Uterus (tissue), 4 donors: Measurements from ENCODE around the gene NKD2. TPM values are rescaled to one million over a fixed set of nuclear protein-coding genes. Genes with fewer than 3 reads are reported as not detected.

Experiments
- DNase-seq, 2 donors: peaks; one replicate each; pipeline ENCODE4 v3.0.0-alpha.2; 2019 to 2020
- H3K27ac ChIP-seq, 2 donors: fragments of 200-600 bp; sonication (generic); 1 replicate in 1 of 2; 2 replicates in 1 of 2; pipeline ENCODE4 v1.5.1; 2016 to 2018
- H3K27me3 ChIP-seq, 2 donors: fragments of 200-600 bp; sonication (generic); one replicate each; pipeline ENCODE4 v1.5.1; 2018 to 2019; ENCODE audit warnings: control low read depth in 1 of 2
- H3K36me3 ChIP-seq, 2 donors: fragments of 200-600 bp; sonication (generic); one replicate each; pipeline ENCODE4 v1.5.1; 2019; ENCODE audit warnings: control low read depth in 1 of 2
- H3K4me1 ChIP-seq, 2 donors: fragments of 200-600 bp; sonication (generic); one replicate each; pipeline ENCODE4 v1.5.1; 2018 to 2019; ENCODE audit warnings: control low read depth in 1 of 2
- H3K4me3 ChIP-seq, 2 donors: fragments of 200-600 bp; sonication (generic); 1 replicate in 1 of 2; 2 replicates in 1 of 2; pipeline ENCODE4 v1.5.1; 2018 to 2019; ENCODE audit warnings: mild to moderate bottlenecking in 1 of 2
- H3K9me3 ChIP-seq, 2 donors: fragments of 200-600 bp; sonication (generic); one replicate each; pipeline ENCODE4 v1.5.1; 2019; ENCODE audit warnings: control low read depth in 1 of 2
- POLR2A ChIP-seq, 2 donors: fragments of 450-650 bp; IDR thresholded peaks; one replicate each; pipeline ENCODE4 v1.6.1; 2016; ENCODE audit warnings: antibody characterized with exemption in 2 of 2, mild to moderate bottlenecking in 1 of 2, moderate library complexity in 1 of 2
- intact Hi-C: fragments of 100-400 bp; cut with DNase I; formaldehyde crosslinking; loops from one replicate; pipeline ENCODE4 v1.15.1; 2023; ENCODE audit warnings: low total_unique reads
- total RNA-seq, 4 donors: library from RNA; depleted of rRNA in 3 of 4; stranded (reverse); fragments of >200 nt in 3 of 4; gene quantifications; one replicate each; pipeline versions ENCODE4 v1.1.0 to v1.2.4, GENCODE V29; 2014 to 2023
- TF ChIP-seq, protein P1 (sequence below), 4 experiments: fragments of 200-600 bp in 2 of 4; fragments of 450-650 bp in 2 of 4; sonication (generic) in 2 of 4; IDR thresholded peaks; one replicate each; pipeline ENCODE4 v1.5.1; 2016 to 2019; ENCODE audit warnings: antibody characterized with exemption in 4 of 4, mild to moderate bottlenecking in 2 of 4, moderate library complexity in 1 of 4
- donor health status: DM: yes; HTN: yes; CAD: no.

The NKD2 gene
- total RNA-seq, 4 donors from 2014 or later = 2.5 to 11.1 TPM; not detected in 2

DNA sequence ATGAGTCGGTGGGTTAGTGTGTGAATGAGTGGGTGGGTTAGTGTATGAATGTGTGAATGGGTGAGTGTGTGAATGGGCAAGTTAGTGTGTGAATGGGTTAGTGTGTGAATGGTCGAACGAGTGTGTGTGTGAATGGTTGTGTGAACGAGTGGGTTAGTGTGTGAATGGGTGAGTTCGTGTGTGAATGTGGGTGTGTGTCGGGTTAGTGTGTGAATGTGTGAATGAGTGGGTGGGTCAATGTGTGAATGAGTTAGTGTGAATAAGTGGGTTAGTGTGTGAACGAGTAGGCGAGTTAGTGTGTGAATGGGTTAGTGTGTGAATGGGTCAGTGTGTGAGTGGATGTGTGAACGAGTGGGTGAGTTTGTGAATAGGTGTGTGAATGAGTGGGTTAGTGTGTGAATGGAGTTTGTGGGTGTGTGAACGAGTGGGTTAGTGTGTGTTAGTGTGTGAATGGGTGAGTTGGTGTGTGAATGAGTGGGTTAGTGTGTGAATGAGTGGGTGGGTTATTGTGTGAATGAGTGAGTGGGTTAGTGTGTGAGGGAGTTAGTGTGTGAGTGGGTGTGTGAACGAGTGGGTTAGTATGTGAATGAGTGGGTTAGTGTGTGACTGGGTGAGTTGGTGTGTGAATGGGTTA lies 38.8 kb downstream of the NKD2 start:
- H3K27ac ChIP-seq = no peak overlapping the region
- H3K9me3 ChIP-seq = no peaks in the 10 kb centered on the region
- H3K36me3 ChIP-seq = no peaks in the 10 kb centered on the region
- H3K4me1 ChIP-seq = no peaks in the 10 kb centered on the region
- intact Hi-C loops = no loop called here
- DNase-seq = no peak
- no peak for TF ChIP-seq POLR2A (IDR thresholded peaks at IDR 0.05)
- no peak overlapping the region for H3K4me3 ChIP-seq
- H3K27me3 ChIP-seq = no peaks in the 10 kb centered on the region

DNA sequence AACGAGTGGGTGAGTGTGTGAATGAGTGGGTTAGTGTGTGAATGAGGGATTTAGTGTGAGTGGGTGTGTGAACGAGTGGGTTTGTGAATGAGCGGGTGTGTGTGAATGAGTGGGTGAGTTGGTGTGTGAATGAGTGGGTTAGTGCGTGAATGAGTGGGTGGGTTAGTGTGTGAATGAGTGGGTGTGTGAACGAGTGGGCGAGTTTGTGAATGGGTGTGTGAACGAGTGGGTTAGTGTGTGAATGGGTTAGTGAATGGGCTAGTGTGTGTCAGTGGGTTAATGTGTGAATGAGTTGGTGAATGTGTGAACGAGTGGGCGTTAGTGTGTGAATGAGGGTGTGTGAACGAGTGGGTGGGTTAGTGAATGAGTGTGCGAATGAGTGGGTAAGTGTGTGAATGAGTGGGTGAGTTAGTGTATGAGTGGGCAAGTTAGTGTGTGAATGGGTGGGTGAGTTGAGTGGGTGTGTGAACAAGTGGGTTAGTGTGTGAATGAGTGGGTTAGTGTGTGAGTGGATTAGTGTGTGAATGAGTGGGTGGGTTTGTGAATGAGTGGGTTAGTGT lies 39.6 kb downstream of the NKD2 start:
- H3K27me3 ChIP-seq = no peaks in the 10 kb centered on the region
- DNase-seq = no peak
- intact Hi-C loops = no loop called here
- no peaks in the 10 kb centered on the region for H3K9me3 ChIP-seq
- no peak overlapping the region for H3K27ac ChIP-seq
- no peak for TF ChIP-seq POLR2A (IDR thresholded peaks at IDR 0.05)
- TF ChIP-seq, protein P1, sequence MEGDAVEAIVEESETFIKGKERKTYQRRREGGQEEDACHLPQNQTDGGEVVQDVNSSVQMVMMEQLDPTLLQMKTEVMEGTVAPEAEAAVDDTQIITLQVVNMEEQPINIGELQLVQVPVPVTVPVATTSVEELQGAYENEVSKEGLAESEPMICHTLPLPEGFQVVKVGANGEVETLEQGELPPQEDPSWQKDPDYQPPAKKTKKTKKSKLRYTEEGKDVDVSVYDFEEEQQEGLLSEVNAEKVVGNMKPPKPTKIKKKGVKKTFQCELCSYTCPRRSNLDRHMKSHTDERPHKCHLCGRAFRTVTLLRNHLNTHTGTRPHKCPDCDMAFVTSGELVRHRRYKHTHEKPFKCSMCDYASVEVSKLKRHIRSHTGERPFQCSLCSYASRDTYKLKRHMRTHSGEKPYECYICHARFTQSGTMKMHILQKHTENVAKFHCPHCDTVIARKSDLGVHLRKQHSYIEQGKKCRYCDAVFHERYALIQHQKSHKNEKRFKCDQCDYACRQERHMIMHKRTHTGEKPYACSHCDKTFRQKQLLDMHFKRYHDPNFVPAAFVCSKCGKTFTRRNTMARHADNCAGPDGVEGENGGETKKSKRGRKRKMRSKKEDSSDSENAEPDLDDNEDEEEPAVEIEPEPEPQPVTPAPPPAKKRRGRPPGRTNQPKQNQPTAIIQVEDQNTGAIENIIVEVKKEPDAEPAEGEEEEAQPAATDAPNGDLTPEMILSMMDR (IDR thresholded peaks at IDR 0.05) = no peak
- no peaks in the 10 kb centered on the region for H3K4me1 ChIP-seq
- H3K4me3 ChIP-seq = no peak overlapping the region
- H3K36me3 ChIP-seq = no peaks in the 10 kb centered on the region

DNA sequence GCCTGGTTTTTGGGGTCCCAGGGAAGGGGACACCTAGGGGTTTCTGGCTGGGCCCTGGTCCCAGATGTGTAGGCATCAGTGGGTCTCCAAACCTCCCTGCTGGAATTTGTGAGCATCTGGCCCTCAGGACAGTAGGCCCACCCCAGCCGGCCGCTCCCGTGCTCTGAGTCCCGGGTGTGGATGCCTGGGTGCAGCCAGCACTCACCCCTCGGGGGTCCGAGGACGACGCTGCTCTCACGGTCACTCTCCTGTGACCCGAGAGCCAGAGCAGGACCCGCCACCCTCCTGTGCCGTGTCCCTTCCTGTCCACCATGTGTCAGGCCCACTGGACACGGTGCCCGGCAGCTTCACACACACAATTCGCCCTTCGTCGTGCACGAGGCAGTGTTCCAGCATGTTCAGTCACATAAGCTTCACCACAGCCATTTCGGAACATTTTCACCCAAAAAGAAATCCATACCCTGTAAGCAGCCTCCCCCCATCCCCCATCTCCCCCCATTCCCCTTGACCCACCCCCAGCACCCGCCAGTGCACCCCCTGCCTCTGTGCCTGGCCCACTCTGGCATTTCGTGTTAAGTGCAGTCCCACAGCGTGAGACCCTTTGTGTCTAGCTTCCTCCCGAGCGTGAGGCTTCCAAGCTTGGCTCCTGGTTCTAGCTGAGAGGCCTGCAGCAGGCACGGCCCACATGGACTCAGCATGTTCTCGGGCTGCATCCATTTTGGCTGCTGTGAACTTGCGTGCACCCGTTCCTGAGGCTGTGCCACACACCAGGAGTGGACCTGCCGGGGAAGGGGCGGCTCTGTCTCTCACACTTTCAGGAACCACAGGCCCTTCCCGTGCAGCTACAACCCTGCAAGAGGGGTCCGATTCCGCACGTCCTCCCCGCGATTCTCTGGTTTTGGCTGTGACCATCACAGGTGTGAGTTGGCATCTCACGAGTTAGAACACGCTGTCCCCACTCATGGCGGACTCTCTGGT lies 40.5 kb downstream of the NKD2 start:
- Histone ChIP-seq H3K4me1 (no peaks in the 10 kb centered on the region), H3K36me3 (no peaks in the 10 kb centered on the region), H3K27me3 (no peaks in the 10 kb centered on the region), H3K27ac (no peak overlapping the region), H3K4me3 (no peak overlapping the region), H3K9me3 (no peaks in the 10 kb centered on the region)
- no peak for DNase-seq
- TF ChIP-seq, protein P1 (IDR thresholded peaks at IDR 0.05) = no peak
- TF ChIP-seq POLR2A (IDR thresholded peaks at IDR 0.05) = no peak
- intact Hi-C loops = no loop called here

DNA sequence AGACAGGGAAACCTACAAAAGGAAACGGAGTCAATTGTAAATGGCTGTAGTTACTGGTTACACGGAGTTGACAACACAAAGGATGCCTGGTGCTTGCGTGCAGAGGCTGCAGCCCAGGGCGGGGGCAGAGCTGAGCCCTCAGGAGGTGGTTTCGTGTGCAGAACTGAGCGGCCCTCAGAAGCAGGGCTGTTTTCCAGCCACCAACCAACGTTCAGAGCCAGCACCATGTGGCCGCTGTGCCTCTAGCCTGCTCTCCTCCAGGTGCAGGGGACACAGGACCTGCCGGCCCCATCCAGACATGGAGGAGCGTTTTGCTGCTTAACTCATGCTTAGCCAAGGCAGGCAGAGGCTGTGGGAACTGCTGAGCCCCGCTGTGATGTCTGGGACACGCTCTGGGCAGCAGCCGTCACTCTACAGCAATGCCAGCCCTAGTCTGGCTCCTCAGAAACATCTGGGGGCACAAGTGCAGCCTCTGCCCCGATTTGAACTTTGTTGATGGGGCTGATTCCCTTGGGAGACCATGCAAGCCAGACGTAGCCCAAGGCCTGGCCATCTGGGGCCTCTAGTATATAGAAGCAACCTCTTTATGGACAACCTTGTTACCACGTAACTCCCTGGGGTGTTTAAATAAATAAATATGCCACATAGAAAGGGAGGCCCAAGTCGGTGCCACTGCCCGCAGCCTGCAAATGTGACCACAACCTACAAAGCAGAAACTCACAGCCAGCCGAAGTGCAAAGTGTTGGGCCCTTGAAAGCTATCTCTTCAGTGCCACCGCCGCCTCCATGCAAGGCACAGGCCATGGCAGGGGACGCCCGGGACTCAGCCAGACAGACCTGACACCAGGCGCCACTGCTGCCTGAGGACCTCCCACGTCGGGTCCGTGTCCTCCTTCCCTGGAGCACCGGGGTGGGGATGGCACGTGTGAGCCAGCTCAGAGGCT lies 42.1 kb downstream of the NKD2 start:
- H3K4me1 ChIP-seq = no peaks in the 10 kb centered on the region
- H3K27ac ChIP-seq = no peak overlapping the region
- TF ChIP-seq, protein P1 (IDR thresholded peaks at IDR 0.05) = no peak
- TF ChIP-seq POLR2A (IDR thresholded peaks at IDR 0.05) = no peak
- no peaks in the 10 kb centered on the region for H3K27me3 ChIP-seq
- no peaks in the 10 kb centered on the region for H3K9me3 ChIP-seq
- intact Hi-C loops = no loop called here
- no peak for DNase-seq
- H3K36me3 ChIP-seq = no peaks in the 10 kb centered on the region
- H3K4me3 ChIP-seq = no peak overlapping the region

DNA sequence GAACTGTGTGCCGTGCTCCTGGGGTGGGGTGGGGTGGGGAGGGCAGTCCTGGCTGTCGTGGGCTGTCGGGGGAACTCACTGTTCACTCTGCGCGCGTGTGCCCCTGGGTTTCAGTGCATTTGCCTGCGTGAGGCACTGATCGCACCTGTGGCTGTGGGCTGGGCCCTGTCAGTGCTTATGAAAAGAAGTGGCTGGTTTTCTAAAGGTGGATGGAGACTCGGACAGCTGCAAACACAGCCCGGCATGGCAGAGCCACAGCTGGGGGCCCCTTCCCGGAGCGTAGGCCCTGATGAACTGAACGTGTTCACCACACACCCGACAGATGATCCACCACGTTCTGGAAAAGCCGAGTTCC lies 42.7 kb downstream of the NKD2 start:
- intact Hi-C loops = no loop called here
- H3K27me3 ChIP-seq = no peaks in the 10 kb centered on the region
- no peak overlapping the region for H3K4me3 ChIP-seq
- no peak overlapping the region for H3K27ac ChIP-seq
- H3K4me1 ChIP-seq = no peaks in the 10 kb centered on the region
- H3K9me3 ChIP-seq = no peaks in the 10 kb centered on the region
- H3K36me3 ChIP-seq = no peaks in the 10 kb centered on the region
- no peak for DNase-seq
- TF ChIP-seq, protein P1 (IDR thresholded peaks at IDR 0.05) = no peak
- no peak for TF ChIP-seq POLR2A (IDR thresholded peaks at IDR 0.05)
